22Rv1 (cell line): Measurements from ENCODE around the gene MFAP3L.

Experiments used
- H3K27ac ChIP-seq: fragments of 450-650 bp; 2 replicates; pipeline ENCODE4 v1.5.1; 2017
- CTCF ChIP-seq: fragments of 450-650 bp; IDR thresholded peaks from 2 replicates; pipeline ENCODE4 v1.5.1; 2017; ENCODE audit warnings: mild to moderate bottlenecking
- ZFX ChIP-seq: fragments of 450-650 bp; IDR thresholded peaks from 2 replicates; pipeline ENCODE4 v1.6.1; 2017; ENCODE audit warnings: antibody characterized with exemption, borderline replicate concordance

MFAP3L gene

GRCh38 chr4:169975838-169976796, 50.1 kb downstream of the MFAP3L start:
- H3K27ac ChIP-seq, result no peak overlapping the region
- TF ChIP-seq CTCF (no peak), ZFX (no peak)

GRCh38 chr4:169975131-169975837, 50.9 kb downstream of the MFAP3L start:
- no peak overlapping the region for H3K27ac ChIP-seq
- no peak for TF ChIP-seq CTCF
- no peak for TF ChIP-seq ZFX

- TF ChIP-seq ZFX (no peak), CTCF (no peak)
- H3K27ac ChIP-seq, result no peak overlapping the region
Observed at GRCh38 chr4:169971456-169972015, 54.7 kb downstream of the MFAP3L start.

GRCh38 chr4:169968999-169969398, 57.2 kb downstream of the MFAP3L start:
- TF ChIP-seq CTCF (no peak), ZFX (no peak)

GRCh38 chr4:169963998-169964397, 62.2 kb downstream of the MFAP3L start:
- H3K27ac ChIP-seq, result no peak overlapping the region
- TF ChIP-seq ZFX, result no peak
- TF ChIP-seq CTCF, result no peak

More at GRCh38 chr4:169968999-169969398, 57.2 kb downstream of the MFAP3L start:
- no peak overlapping the region for H3K27ac ChIP-seq

- H3K27ac ChIP-seq, result no peak overlapping the region
- no peak for TF ChIP-seq CTCF
- TF ChIP-seq ZFX, result no peak
Observed at GRCh38 chr4:169959254-169959653, 66.9 kb downstream of the MFAP3L start.

GRCh38 chr4:169958629-169959028, 67.6 kb downstream of the MFAP3L start:
- TF ChIP-seq ZFX, result no peak
- no peak for TF ChIP-seq CTCF
- no peak overlapping the region for H3K27ac ChIP-seq
